ENCODE results near the gene CORO1C.
A peak's percentile ranks its signal among the peaks of the same experiment; 100 is the strongest.
"Not testable (repeated sequence)": the region's sequence is repeated elsewhere in the genome, so short reads cannot be mapped to it uniquely, and the experiment has no call there.

CORO1C gene

DNA sequence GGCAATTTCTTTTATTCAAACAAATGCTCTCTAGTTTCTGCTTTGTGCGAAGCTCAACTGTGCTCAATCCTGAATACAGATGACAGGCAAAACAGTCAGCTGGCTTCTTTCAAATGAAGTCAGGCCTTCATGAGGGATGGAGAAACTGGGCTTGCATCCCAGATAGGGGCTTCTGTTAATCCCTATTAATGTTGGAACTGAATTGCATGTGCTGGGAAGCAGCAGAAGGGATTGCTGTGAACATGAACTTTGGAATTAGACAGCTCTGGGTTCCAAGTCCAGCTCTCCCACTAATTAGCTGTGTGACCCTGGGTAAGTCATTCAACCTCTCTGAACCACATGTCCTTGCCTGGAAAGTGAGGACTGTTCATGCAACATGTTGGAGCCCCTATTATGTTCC is 21.1 kb upstream of the CORO1C start:
- DNase-seq = no peak

DNA sequence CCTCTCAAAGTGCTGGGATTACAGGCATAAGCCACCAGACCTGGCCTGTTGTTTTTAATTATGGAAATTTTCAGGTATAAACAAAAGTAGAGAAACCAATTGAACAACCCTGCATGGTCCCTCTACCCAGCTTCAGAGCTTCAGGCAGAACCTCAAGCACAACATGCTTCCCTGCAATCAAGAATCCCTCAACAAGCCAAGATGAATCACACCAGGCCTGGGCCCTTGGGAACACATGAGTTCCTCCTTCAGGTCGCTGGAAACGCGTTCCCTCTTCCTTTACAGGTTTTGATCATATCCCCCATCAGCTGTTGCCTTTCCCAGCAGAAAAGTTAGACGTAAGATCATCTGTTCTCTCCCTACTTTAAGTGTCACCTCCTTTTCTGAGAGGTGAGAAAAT is 20.5 kb upstream of the CORO1C start:
- no peak for DNase-seq

DNA sequence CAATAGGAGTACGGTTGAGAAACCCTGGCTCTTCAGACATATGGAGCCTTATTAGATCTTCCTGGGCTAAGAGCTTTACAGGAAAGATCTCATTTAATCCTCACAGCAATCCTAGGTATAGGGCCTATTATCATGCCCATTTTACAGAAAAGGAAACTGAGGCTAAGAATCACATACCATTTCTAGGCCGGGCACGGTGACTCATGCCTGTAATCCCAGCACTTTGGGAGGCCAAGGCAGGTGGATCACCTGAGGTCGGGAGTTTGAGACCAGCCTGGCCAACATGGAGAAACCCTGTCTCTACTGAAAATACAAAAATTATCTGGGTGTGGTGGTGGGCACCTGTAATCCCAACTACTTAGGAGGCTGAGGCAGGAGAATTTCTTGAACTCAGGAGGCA is 19.7 kb upstream of the CORO1C start:
- DNase-seq = not testable (repeated sequence)

DNA sequence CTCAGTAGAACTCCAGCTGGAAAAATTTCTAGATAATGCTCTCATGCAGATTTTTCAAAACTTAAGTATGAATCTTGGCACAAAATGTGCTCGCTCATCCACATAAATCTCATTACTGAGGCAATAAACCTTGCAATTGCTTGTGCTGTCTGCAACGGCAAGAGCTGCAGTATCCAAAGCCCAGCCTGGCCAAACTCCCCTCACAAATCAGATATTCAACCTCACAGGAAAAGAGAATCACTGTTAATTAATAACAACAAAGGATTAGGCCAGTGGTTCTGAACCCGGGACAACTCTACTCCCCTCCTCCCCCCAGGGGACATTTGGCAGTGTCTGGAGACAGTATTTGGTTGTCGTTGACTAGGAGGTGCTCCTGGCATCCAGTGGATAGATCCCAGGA is 19.2 kb upstream of the CORO1C start:
- DNase-seq = no peak

DNA sequence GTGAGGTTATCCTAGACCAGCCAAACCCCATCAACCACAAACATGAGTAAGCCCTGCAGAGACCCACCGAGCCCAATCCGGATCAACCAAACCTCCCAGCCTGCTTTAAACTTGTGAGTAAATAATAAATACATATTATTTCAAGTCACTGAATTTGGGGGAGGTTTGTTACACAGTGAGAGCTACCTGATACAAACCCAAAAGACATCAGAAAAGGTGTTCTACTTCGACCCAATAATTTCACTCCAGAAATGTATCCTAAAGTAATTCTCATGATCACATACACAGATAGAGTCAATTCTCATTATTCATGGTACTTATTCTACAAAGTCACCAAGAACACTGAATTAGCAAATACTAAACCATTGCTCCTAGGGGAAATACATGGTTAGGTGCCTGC is 16.2 kb upstream of the CORO1C start:
- DNase-seq = no peak

DNA sequence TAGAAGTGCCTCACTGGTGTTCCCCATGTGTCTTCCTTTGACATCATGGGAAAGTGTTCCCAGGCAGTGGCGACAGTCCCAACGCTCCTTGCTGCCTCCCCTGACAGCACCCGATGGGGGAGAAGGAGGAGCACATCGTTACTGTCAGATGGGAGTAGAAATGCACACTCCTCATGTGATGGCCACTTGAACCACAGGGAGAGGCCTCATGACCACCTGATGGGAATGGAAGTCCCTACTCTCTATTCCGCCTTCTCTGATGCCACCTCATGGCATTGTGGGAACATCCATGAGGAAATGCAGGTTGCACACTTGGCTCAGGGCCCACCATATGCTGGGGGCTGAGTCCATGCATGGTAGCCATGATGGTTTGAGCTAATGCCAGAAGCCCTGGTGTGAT is 14.3 kb upstream of the CORO1C start:
- no peak for DNase-seq

DNA sequence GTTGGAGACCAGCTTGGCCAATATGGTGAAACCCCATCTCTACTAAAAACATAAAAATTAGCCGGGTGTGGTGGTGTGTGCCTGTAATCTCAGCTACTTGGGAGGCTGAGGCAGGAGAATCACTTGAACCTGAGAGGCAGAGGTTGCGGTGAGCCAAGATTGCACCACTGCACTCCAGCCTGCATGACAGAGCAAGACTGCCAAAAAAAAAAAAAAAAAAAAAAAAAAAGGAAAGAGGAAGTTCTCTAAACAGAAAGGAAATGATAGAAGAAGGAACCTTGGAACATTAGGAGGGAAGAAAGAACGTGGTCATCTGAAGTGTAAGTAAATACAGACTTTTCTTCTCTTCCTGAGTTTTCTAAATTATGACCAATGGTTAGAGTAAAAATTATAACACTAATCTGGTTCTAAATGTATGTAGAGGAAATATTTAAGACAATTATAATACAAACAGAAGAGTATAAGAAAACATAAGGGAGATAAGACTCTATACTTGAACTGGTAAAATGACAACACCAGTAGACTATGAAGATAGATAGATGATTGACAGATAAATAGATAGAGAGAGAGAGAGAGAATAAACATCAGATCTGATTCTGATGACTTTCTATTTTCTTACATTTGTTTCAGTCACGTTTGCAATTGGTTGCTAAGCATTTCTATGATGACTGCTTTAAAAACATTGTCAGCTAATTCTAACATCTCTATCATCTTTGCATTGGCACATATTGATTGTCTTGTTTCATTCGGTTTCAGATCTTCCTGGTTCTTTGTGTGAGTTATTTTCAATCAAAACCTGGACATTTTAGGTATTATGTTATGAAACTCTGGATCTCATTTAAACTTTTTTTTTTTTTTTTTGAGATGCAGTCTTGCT is 12.9 kb upstream of the CORO1C start:
- DNase-seq = no peak

DNA sequence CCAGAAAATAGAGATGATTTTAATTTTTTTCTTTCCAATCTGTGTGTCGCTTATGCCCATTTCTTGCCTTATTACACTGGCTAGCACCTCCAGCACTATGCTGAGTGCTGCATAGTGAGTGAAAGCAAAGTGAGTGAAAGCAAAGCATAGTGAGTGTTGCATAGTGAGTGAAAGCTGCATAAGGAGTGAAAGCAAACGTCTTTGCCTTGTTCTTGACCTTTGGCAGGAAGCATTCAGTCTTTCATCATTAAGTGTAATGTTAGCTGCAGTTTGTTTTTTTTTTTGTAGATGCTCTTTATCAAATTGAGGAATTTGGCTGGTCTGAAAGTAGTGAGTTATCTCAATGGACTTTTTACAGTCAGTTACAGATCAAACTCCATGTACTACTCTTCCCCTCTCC is 6.9 kb upstream of the CORO1C start:
- DNase-seq = no peak

DNA sequence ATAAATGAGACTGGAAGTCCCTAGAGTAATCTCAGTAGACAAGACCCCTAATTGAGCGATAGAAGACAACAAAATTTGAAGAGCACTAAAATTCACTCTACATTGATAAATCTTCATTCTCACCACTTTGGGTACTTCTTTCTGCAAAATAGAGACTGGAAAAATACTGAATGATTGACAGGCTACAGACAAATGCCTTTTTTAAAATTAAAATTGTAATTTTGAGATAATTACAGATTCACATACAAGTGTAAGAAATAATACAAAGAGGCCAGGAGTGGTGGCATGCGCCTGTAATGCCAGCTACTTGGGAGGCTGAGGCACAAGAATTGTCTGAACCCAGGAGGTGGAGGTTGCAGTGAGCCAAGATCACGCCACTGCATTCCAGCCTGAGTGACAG is 4.5 kb upstream of the CORO1C start:
- no peak for DNase-seq

DNA sequence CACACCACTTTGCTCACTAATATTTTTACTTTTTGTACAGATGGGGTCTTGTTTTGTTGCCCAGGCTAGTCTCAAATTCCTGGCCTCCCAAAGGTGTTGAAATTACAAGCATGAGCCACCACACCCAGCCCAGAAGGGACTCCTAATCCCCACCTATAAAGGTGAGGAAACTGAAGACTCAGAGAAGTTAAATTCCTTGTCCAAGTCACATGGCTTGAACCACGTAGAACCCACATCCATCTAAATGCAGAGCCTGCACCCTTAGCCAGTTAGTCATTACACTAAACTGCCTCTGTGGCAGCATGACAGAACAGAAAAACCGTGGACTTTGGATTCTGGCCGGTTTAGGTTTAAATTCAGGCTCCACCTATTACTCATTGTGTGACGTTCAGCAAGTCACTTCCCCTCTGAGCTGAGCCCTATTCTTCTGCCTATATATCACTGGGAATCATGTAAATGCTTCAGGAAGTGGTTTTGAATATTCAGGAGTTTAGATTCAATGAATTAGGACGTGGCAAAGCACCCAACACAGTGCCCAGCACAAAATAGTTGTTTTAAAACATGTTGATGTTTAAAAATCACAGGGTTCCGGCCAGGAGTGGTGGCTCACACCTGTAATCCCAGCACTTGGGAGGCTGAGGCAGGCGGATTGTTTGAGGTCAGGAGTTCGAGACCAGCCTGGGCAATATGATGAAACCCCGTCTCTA is 3.0 kb upstream of the CORO1C start:
- peak; percentile 81 to 82 for DNase-seq

DNA sequence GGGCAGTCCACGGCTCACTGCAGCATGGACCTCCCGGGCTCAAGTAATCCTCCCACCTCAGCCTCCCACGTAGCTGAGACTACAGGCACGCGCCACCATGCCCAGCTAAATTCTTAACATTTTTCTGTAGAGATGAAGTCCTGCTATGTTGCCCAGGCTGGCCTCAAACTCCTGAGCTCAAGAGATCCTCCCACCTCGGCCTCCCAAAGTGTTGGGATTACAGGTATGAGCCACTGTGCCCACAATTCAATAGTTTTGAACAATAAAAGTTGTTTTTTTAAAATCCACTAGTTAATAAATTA is 1.9 kb upstream of the CORO1C start:
- DNase-seq = not testable (repeated sequence)

DNA sequence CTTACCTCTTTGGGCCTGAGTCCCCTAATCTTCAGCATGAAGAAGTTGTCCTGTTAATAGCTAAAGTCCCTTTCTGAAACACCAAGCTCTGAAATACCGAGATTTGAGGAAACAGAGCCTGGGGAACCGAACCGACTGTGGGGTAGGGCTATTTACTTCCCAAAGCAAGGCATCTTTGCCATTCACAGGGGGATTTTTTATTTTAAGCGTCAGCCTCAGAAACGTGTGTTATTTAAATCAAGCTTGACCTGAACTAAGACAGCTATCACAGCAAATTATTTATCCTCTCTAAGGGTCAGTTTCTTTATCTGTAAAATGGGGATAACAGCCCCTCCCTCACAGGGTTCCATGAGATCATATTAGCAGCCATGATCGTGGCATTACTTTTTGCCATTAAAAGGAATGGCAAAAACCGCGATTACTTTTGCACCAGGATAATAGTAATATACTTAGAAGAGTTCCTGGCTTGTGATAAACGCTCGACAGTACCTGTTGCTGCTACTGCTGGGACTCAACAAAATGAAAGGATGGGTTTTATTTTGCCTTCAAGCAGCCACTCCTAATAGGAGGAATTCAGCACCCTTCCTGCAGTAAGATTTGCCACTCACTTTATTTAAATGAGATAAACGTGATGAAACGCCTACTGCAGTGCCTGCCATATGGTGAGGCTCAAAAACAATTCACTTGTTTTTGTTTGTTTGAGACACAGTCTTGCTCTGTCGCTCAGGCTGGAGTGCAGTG is 1.3 kb upstream of the CORO1C start:
- no peak for DNase-seq

DNA sequence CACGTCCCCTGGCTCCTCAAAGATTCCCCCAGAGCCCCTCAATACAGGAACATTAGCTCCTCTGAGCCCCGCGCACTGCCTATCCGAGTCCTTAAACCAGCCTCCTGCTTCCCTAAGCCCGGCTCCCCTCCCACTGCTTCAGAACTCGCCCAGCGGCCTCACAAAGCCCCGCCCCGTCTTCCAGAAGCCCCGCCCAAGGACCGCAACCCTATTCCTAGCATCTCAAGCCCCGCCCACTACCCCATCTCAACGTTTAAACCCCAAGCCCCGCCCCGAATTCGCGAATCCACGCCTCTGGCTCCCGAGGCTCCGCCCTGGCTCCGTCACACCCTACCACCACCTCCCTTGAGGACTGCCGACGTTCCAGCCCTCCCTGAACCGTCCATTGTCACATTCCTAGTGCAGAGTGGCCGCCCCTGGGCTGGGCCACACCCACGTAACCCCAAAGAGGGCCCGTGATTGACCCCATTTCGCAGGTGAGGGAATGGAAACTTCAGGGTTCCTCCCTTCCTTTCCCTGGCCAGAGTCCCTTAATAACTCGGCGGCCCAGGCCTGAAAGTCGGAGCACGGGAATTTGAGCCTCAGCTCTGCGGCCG is 646 bp upstream of the CORO1C start:
- peak; percentile 94 to 99 for DNase-seq

DNA sequence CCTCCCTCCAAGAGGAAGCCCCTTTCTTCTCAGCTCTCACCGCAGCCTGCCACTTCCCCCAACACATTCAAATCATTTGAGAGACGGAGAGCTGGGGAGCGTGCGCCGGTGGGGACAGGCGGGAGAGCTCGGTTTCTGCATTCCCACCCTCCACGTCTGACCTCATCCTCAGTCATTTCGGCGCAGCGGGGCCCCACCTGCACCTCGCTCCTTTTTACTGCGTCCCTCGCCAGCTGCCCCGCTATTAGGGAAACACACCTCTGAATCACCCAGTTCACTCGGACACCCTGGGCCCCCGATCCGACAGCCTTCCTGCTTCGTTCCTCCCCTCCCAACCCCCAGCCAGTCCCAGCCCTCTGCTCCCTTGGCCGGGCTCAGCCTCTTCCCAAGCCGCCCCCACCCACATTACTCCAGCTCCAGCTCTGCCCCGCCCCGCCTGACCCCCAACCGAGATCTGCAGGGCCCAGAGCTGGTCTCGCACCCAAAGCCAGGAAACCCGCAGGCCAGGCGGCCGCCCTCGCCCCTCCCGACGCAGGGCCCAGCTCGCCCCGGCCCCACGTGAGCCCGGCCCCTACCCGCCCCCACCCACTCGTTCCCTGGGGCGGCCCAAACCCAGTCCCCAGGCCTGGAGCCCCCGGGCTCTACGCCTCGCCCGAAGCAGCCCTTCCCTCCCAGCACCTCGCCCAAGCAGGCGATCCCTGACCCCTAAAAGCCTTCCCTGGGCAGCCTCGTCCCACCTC is 783 bp downstream of the CORO1C start:
- DNase-seq = peak; percentile 69 to 83

DNA sequence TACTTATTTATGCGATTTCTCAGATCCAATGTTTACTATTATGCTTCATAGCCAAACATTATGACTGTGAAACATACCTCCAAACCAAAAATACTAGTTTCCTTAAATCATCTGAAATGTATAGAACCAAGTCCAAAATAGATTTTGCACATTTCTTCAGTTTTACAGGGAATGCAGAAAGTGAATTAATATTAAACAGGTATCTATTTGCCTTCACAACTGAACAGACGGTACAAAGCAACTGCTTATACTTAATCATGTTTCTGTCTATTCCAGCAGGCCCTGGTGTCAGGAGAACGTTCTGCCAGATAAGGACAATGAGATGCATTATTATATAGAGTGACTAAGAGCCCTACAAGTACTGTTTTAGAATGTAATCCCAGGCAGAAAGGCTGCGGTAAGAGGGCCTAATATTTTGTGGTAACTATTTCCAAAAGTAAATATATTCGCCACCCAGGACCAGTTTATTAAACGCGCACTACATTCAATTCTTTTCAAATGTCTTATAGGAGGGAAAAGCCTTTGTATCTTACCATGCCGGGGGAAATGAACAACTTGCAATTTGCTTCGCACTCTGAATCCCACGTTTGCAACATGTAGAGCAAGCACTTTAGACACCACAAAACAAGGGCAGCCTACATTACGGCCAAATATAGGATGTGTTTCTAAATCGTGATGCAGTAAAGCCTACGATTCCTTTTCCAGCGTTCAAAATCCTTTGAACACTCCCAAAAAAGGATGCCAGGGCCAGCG is 1.5 kb downstream of the CORO1C start:
- DNase-seq = peak; percentile 49 to 54

DNA sequence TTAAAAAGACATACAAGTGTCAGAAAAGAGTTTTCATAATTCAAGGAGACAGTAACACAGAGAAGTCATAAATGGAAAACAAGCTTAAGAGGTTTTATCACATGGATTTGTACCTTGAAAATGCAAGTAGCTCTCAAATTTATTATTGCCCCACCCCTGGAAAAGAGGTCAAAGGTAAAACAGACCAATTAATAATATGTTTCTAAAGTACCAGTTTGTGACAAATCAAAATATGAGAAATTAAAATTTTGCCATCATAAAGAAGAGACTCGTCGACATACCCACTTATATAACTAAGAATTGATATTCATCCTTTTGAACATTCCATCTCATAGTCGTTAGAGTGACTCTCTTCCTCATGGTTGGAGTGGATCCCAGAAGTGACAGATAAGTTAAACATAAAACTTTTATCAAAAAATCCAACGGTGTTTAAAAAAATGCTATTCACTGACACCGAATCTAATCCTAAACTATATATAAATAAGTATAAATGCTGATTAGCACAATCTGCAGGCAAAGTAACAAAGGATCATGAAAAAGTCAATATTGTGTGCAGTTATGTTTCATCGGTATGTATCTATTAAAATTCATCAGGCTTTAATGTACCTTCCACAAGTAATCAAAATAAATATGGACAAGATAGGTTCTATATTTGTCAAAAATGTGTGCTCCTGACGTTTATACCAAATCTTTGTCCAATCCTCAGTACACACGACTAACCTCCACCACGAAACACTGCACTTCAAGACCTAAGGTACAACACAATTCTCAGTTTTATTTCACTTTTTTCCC is 2.3 kb downstream of the CORO1C start:
- DNase-seq = no peak

DNA sequence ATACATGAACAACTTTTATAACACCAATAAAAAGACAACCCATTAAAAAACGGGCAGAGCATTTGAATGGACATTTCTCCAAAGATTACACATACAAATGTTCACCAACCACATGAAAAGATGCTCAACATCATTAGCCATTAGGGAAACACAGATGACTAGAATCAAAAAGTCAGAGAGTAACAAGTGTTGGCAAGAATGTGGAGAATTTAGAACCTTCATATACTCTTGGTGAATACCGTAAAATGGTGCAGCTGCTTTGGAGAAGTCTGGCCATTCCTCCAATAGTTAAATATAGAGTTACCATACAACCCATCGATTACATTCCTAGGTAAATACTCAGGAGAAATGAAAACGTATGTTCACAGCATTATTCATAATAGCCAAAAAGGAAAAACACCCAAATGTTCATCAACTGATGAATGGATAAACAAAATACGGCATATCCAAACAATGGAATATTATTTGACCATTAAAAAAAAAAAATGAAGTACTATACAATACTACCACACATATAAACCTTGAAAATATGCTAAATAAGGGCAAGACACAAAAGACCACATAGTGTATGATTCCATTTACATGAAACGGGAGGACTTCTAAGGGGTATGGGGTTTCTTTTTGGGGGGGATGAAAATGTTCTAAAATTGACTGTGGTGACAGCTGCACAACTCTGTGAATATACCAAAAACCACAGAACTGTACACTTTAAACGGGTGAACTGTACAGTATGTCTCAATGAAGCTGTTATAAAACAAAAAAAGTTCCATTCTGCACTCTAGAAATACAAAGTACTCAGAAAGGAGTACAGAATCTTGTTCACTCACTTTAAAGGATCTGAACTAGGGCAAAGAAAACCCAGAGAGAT is 3.2 kb downstream of the CORO1C start:
- peak in 1 of 2 experiments; percentile 4 for DNase-seq

DNA sequence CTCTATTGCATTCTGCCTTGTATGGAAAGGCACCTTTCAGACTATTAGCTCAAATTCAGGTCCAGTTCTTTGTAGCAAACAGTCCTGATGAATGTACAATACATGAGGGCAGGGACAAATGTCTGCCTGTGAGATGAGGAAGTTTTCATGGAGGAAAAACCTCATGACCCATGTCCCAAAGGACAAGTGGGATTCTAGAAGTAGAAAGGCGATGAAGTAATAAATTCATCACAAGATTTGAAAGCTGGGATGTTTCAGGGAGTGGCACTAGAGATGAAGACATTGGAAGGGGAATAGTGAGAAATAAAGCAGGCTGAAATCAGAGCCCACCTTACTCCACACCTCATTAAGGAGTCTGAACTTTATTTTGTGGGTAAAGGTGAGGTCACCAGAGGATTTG is 4.2 kb downstream of the CORO1C start:
- no peak for DNase-seq

DNA sequence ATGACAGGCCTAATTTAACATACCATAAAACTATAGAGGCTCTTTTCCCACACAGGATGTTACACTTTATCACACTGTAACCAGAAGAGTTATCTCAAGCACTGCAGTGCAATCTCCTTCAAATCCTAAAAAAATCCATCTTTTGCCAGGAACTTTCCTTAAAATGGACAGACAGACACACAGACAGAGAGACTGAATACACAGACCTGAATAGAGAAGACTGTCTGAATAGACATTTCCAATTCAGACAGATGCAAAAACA is 6.5 kb downstream of the CORO1C start:
- no peak for DNase-seq
